Endodermal cell (in vitro differentiated cells): ENCODE measurements around the gene NFATC1. TPM values are rescaled to one million over a fixed set of nuclear protein-coding genes. Genes with fewer than 3 reads are reported as not detected.

Experiments
- DNase-seq: peaks from one replicate; pipeline ENCODE4 v3.0.0-alpha.2; 2017
- H3K27ac ChIP-seq: 2 replicates; pipeline ENCODE4 v1.5.1; 2013; ENCODE audit warnings: mild to moderate bottlenecking, low read depth, low read length, moderate library complexity
- H3K27me3 ChIP-seq: 2 replicates; pipeline ENCODE4 v1.6.1; 2013; ENCODE audit warnings: mild to moderate bottlenecking, low read length, moderate library complexity; ENCODE audit not compliant: insufficient read depth, control insufficient read depth, poor library complexity, severe bottlenecking
- H3K36me3 ChIP-seq: 2 replicates; pipeline ENCODE4 v1.7.0; 2013; ENCODE audit warnings: mild to moderate bottlenecking, low read length, moderate library complexity; ENCODE audit not compliant: control insufficient read depth, insufficient read depth
- H3K4me1 ChIP-seq: one replicate; pipeline ENCODE4 v1.7.0; 2013; ENCODE audit warnings: low read length; ENCODE audit not compliant: control insufficient read depth, insufficient read depth
- H3K4me3 ChIP-seq: 2 replicates; pipeline ENCODE4 v1.5.1; 2013; ENCODE audit warnings: mild to moderate bottlenecking, low read length, moderate library complexity
- H3K9ac ChIP-seq: 2 replicates; pipeline ENCODE4 v1.6.1; 2013; ENCODE audit warnings: mild to moderate bottlenecking, low read length, moderate library complexity; ENCODE audit not compliant: poor library complexity, severe bottlenecking; ENCODE audit errors: extremely low read depth
- H3K9me3 ChIP-seq: 2 replicates; pipeline ENCODE4 v1.6.1; 2013; ENCODE audit warnings: mild to moderate bottlenecking, low read length, moderate library complexity; ENCODE audit not compliant: control insufficient read depth
- H3K27ac Mint-ChIP-seq: 2 replicates; pipeline ENCODE4 v1.8.0; 2020; ENCODE audit warnings: mixed read lengths
- H3K27me3 Mint-ChIP-seq: 2 replicates; pipeline ENCODE4 v1.8.0; 2021; ENCODE audit warnings: mild to moderate bottlenecking, mixed read lengths; ENCODE audit not compliant: insufficient read depth
- H3K36me3 Mint-ChIP-seq: 2 replicates; pipeline ENCODE4 v1.8.0; 2020; ENCODE audit warnings: low read depth, mixed read lengths
- H3K4me1 Mint-ChIP-seq: 2 replicates; pipeline ENCODE4 v1.8.0; 2020; ENCODE audit warnings: mixed read lengths
- H3K4me3 Mint-ChIP-seq: 2 replicates; pipeline ENCODE4 v1.8.0; 2020; ENCODE audit warnings: mild to moderate bottlenecking, moderate library complexity, mixed read lengths
- H3K9me3 Mint-ChIP-seq: 2 replicates; pipeline ENCODE4 v1.8.0; 2020; ENCODE audit warnings: mild to moderate bottlenecking, mixed read lengths
- CTCF ChIP-seq: fragments of 200-600 bp; sonication (generic); conservative IDR thresholded peaks from 2 replicates; pipeline ENCODE4 v1.5.0; 2021; ENCODE audit warnings: antibody characterized with exemption, mild to moderate bottlenecking
- WGBS, 2 experiments: methylation state at CpG; one replicate each; pipeline versions ENCODE4 v1.1.5 to v1.1.7; 2013; ENCODE audit warnings: missing lambda C conversion rate in 2 of 2, mixed read lengths in 1 of 2; ENCODE audit not compliant: insufficient coverage in 1 of 2, insufficient read length in 1 of 2; 5-methylcytosine and 5-hydroxymethylcytosine counted together
- total RNA-seq, 2 donors: library from RNA; stranded (reverse); fragmentation: NEBNext Ultra II Directional in 1 of 2; extraction: Animal tissue kit (Norgen Biotek cat#: 25700) in 1 of 2; gene quantifications; 2 replicates in 1 of 2; 3 replicates in 1 of 2; pipeline ENCODE4 v1.2.1, GENCODE V29; 2021

Gene NFATC1
- total RNA-seq, 2 donors from 2014 or later = 23.4 to 32.5 TPM

DNA sequence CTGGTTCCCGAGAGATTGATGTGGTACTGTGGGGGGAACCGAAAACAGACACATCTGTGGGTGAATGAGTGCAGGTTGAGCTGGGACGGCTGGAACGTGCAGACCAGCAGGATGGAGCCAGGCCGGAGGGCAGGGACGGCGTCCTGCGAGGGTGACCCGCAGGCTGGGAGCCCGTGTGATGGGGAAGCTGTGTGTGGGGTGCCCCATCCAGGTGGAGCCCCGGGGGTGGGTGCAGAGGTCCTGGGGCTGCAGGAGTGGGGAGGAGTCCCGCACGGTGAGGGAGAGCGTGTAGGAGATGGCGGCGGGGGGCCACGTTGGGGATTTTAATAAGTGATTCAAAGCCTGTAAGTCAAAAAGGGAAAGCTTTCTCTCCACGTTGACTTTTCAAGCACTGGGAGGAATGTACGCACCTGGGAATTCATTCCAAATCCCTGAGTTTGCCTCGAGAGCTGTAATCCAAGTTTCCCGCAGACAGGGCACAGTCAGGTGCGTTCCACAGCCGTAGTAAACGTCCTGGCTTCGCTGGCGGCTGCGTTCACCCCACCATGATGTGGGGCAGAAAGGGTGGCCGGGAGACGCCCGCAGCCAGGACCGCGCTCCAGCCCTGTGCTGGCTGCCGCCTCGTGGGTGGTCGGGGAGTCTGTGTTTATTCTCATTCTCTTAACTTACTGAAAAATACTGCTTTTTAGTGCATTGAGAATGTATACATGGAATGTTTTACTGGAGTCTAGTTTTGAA, 54.0 kb downstream of the NFATC1 start:
- no peaks in the 10 kb centered on the region for H3K9me3 Mint-ChIP-seq
- Histone ChIP-seq H3K4me3 (no peak overlapping the region), H3K4me1 (no peaks in the 10 kb centered on the region), H3K27ac (no peak overlapping the region), H3K27me3 (no peaks in the 10 kb centered on the region), H3K9ac (no peak overlapping the region), H3K9me3 (no peaks in the 10 kb centered on the region), H3K36me3 (peaks cover 37% of the 10 kb centered on the region)
- peaks cover 31% of the 10 kb centered on the region for H3K36me3 Mint-ChIP-seq
- no peaks in the 10 kb centered on the region for H3K27me3 Mint-ChIP-seq
- DNase-seq = no peak
- H3K27ac Mint-ChIP-seq = no peak overlapping the region
- H3K4me3 Mint-ChIP-seq = no peak overlapping the region
- peaks cover 6% of the 10 kb centered on the region for H3K4me1 Mint-ChIP-seq
- WGBS, 2 experiments = 92 to 95% methylated on average over 20 to 34 of the region's 35 CpGs
- TF ChIP-seq CTCF = no peak

- Histone ChIP-seq H3K27ac (no peak overlapping the region), H3K4me3 (no peak overlapping the region), H3K36me3 (peaks cover 40% of the 10 kb centered on the region), H3K9ac (no peak overlapping the region), H3K4me1 (no peaks in the 10 kb centered on the region), H3K27me3 (no peaks in the 10 kb centered on the region), H3K9me3 (no peaks in the 10 kb centered on the region)
- 91 to 95% methylated on average over 13 to 28 of the region's 28 CpGs for WGBS, 2 experiments
- Mint-ChIP-seq H3K4me1 (peaks cover 6% of the 10 kb centered on the region), H3K4me3 (no peak overlapping the region), H3K27ac (no peak overlapping the region), H3K36me3 (peaks cover 31% of the 10 kb centered on the region), H3K9me3 (no peaks in the 10 kb centered on the region), H3K27me3 (no peaks in the 10 kb centered on the region)
- TF ChIP-seq CTCF = no peak
- no peak for DNase-seq
Measured at GRCh38 chr18:79450289-79451080, 54.8 kb downstream of the NFATC1 start.

GRCh38 chr18:79451237-79452125, 55.8 kb downstream of the NFATC1 start:
- Histone ChIP-seq H3K9me3 (no peaks in the 10 kb centered on the region), H3K27ac (no peak overlapping the region), H3K4me1 (no peaks in the 10 kb centered on the region), H3K4me3 (no peak overlapping the region), H3K36me3 (peaks cover 40% of the 10 kb centered on the region), H3K9ac (no peak overlapping the region), H3K27me3 (no peaks in the 10 kb centered on the region)
- Mint-ChIP-seq H3K27me3 (no peaks in the 10 kb centered on the region), H3K4me1 (peaks cover under 1% of the 10 kb centered on the region), H3K27ac (peak overlapping the region; percentile 55), H3K36me3 (peaks cover 32% of the 10 kb centered on the region), H3K4me3 (no peak overlapping the region), H3K9me3 (no peaks in the 10 kb centered on the region)
- DNase-seq = no peak
- WGBS, 2 experiments = 94 to 97% methylated on average over 34 to 45 of the region's 45 CpGs
- TF ChIP-seq CTCF = peak; percentile 45
